B cell (primary cell): ENCODE measurements around the gene SMC2. TPM values are rescaled to one million over a fixed set of nuclear protein-coding genes. Genes with fewer than 3 reads are reported as not detected.

ENCODE experiments used
- ATAC-seq: fragments of 200-7000 bp; cut with Tn5 transposase; one replicate; pipeline ENCODE4 v1.10.0; 2021; ENCODE audit warnings: low read depth, mild to moderate bottlenecking, moderate number of reproducible peaks, moderate library complexity
- CTCF ChIA-PET: fragments of 350-600 bp; sonication (Branson Sonifier 250); formaldehyde crosslinking; loops from one replicate; lab custom pipeline; 2021; ENCODE audit warnings: antibody characterized with exemption, inconsistent platforms; lab: Charles Lee
- POLR2A ChIA-PET: fragments of 350-600 bp; sonication (Branson Sonifier 250); formaldehyde crosslinking; loops from one replicate; lab custom pipeline; 2021; ENCODE audit warnings: antibody characterized with exemption; lab: Charles Lee
- DNase-seq: peaks from one replicate; pipeline ENCODE4 v3.0.0; 2013
- H2AFZ ChIP-seq: 2 replicates; pipeline ENCODE4 v1.6.1; 2012; ENCODE audit warnings: mild to moderate bottlenecking, low read depth, low read length; ENCODE audit not compliant: insufficient read depth, poor library complexity, severe bottlenecking
- H3K27ac ChIP-seq, 2 donors: 1 replicate in 1 of 2; 2 replicates in 1 of 2; pipeline ENCODE4 v1.5.1; 2012 to 2013; ENCODE audit warnings: low read length in 2 of 2, mild to moderate bottlenecking in 2 of 2, moderate library complexity in 1 of 2
- H3K27me3 ChIP-seq, 4 experiments: fragments of 200-600 bp in 1 of 4; sonication (generic) in 1 of 4; replicated peaks in 1 of 4; 1 replicate in 2 of 4; 2 replicates in 2 of 4; pipeline versions ENCODE4 v1.6.1 to v1.7.0; 2013 to 2016; ENCODE audit warnings: low read length in 3 of 4, mild to moderate bottlenecking in 2 of 4, mixed read lengths in 1 of 4, moderate library complexity in 1 of 4; ENCODE audit not compliant: insufficient read depth in 4 of 4, control insufficient read depth in 3 of 4; ENCODE audit errors: control extremely low read depth in 1 of 4
- H3K36me3 ChIP-seq, 2 experiments: replicated peaks in 1 of 2; 1 replicate in 1 of 2; 2 replicates in 1 of 2; pipeline versions ENCODE4 v1.6.1 to v1.7.1; 2013; ENCODE audit warnings: low read length in 1 of 2; ENCODE audit not compliant: insufficient read depth in 2 of 2, control insufficient read depth in 1 of 2; ENCODE audit errors: control extremely low read depth in 1 of 2, extremely low read depth in 1 of 2
- H3K4me1 ChIP-seq, 2 donors: fragments of 200-600 bp in 1 of 2; sonication (generic) in 1 of 2; 1 replicate in 1 of 2; 2 replicates in 1 of 2; pipeline versions ENCODE4 v1.5.1 to v1.6.1; 2013 to 2017; ENCODE audit warnings: low read length in 2 of 2; ENCODE audit not compliant: control insufficient read depth in 2 of 2, insufficient read depth in 2 of 2
- H3K4me2 ChIP-seq: replicated peaks from 2 replicates; pipeline ENCODE3; 2012; ENCODE audit warnings: mild to moderate bottlenecking, low read depth, low read length; ENCODE audit not compliant: poor library complexity, severe bottlenecking
- H3K4me3 ChIP-seq, 5 experiments: fragments of 200-600 bp in 1 of 5; sonication (generic) in 1 of 5; 1 replicate in 3 of 5; 2 replicates in 2 of 5; pipeline versions ENCODE4 v1.5.1 to v1.7.0; 2011 to 2016; ENCODE audit warnings: low read length in 4 of 5, mild to moderate bottlenecking in 4 of 5, low read depth in 2 of 5, control low read depth in 1 of 5, moderate library complexity in 1 of 5; ENCODE audit not compliant: insufficient read depth in 1 of 5; ENCODE audit errors: control extremely low read depth in 1 of 5, extremely low read depth in 1 of 5
- H3K79me2 ChIP-seq: fragments of 200-600 bp; sonication (generic); one replicate; pipeline ENCODE4 v1.6.0; 2016; ENCODE audit warnings: low read length; ENCODE audit not compliant: control insufficient read depth, insufficient read depth
- H3K9ac ChIP-seq: fragments of 200-600 bp; sonication (generic); 2 replicates; pipeline ENCODE4 v1.6.1; 2017; ENCODE audit warnings: mild to moderate bottlenecking, low read length, moderate library complexity
- H3K9me3 ChIP-seq, 3 donors: one replicate each; pipeline versions ENCODE4 v1.6.1 to v1.7.1; 2013; ENCODE audit warnings: low read length in 2 of 3; ENCODE audit not compliant: control insufficient read depth in 2 of 3, insufficient read depth in 1 of 3; ENCODE audit errors: control extremely low read depth in 1 of 3
- H4K20me1 ChIP-seq: 2 replicates; pipeline ENCODE4 v1.6.0; 2012; ENCODE audit warnings: mild to moderate bottlenecking, low read length; ENCODE audit not compliant: insufficient read depth, control insufficient read depth, poor library complexity, severe bottlenecking
- H3K27ac Mint-ChIP-seq: one replicate; pipeline ENCODE4 v1.8.0; 2021; ENCODE audit warnings: mixed read lengths
- H3K27me3 Mint-ChIP-seq: one replicate; pipeline ENCODE4 v1.8.0; 2021; ENCODE audit warnings: mixed read lengths
- H3K4me1 Mint-ChIP-seq: one replicate; pipeline ENCODE4 v1.8.0; 2021; ENCODE audit warnings: mixed read lengths
- H3K4me3 Mint-ChIP-seq: one replicate; pipeline ENCODE4 v1.8.0; 2021; ENCODE audit warnings: mixed read lengths
- H3K9me3 Mint-ChIP-seq: one replicate; pipeline ENCODE4 v1.8.0; 2022; ENCODE audit warnings: mixed read lengths; ENCODE audit not compliant: insufficient read depth
- CTCF ChIP-seq: fragments of 200-600 bp; IDR thresholded peaks from one replicate; pipeline ENCODE4 v1.8.0; 2022; ENCODE audit warnings: antibody characterized with exemption, mild to moderate bottlenecking
- EZH2 ChIP-seq: IDR thresholded peaks from 2 replicates; pipeline ENCODE4 v1.6.1; 2012; ENCODE audit warnings: borderline replicate concordance, low read depth, mild to moderate bottlenecking, moderate library complexity, low read length; ENCODE audit not compliant: insufficient read depth, poor library complexity, severe bottlenecking
- WGBS: methylation state at CpG from one replicate; pipeline ENCODE4 v1.1.5; 2013; ENCODE audit warnings: missing lambda C conversion rate; ENCODE audit not compliant: insufficient coverage; 5-methylcytosine and 5-hydroxymethylcytosine counted together
- intact Hi-C: fragments of 100-400 bp; cut with micrococcal nuclease; formaldehyde crosslinking; loops from one replicate; pipeline ENCODE4 v1.10.0; 2022
- polyA plus RNA-seq: library from polyadenylated mRNA; depleted of rRNA; stranded (reverse); fragments of >200 nt; gene quantifications from 2 replicates; pipeline ENCODE4 v1.2.3, GENCODE V29; 2012
- total RNA-seq, 2 donors: library from RNA; stranded (reverse); fragments of 120-200 nt in 1 of 2; gene quantifications; 1 replicate in 1 of 2; 2 replicates in 1 of 2; pipeline versions ENCODE4 v1.2.3 to v1.2.4, GENCODE V29; 2013 to 2022

The SMC2 gene
- total and polyA plus RNA-seq, 2 donors (not counting 1 experiment from before 2014, with no cell fraction given): 1.6 to 10.6 TPM

GRCh38 chr9:104087894-104088293 lies 6.2 kb upstream of the SMC2 start:
- no peak overlapping the region for H3K27ac Mint-ChIP-seq
- TF ChIP-seq CTCF (no peak), EZH2 (no peak)
- H3K27ac ChIP-seq: no peak overlapping the region
- H3K4me1 Mint-ChIP-seq: peaks cover 10% of the 10 kb centered on the region
- H3K9ac ChIP-seq: no peak overlapping the region
- H3K36me3 ChIP-seq: no peaks in the 10 kb centered on the region
- WGBS: 80% methylated on average over 1 of the region's 3 CpGs
- H4K20me1 ChIP-seq: no peaks in the 10 kb centered on the region
- DNase-seq: no peak
- peaks cover 24% of the 10 kb centered on the region for H3K27me3 Mint-ChIP-seq
- ChIA-PET CTCF (no interaction called here), POLR2A (no interaction called here)
- no peak overlapping the region for H3K4me3 ChIP-seq
- H3K79me2 ChIP-seq: no peaks in the 10 kb centered on the region
- H3K9me3 ChIP-seq: no peaks in the 10 kb centered on the region
- H3K4me3 Mint-ChIP-seq: no peak overlapping the region
- peaks cover 0 to 4% (median 2%) of the 10 kb centered on the region in 4 experiments for H3K27me3 ChIP-seq
- H2AFZ ChIP-seq: no peak overlapping the region
- no peak for ATAC-seq
- intact Hi-C loops: no loop called here
- peaks cover 4% of the 10 kb centered on the region in 2 donors for H3K4me1 ChIP-seq
- H3K9me3 Mint-ChIP-seq: no peaks in the 10 kb centered on the region
- H3K4me2 ChIP-seq: no peak overlapping the region

GRCh38 chr9:104088416-104088815 lies 5.7 kb upstream of the SMC2 start:
- TF ChIP-seq EZH2 (no peak), CTCF (no peak)
- ChIA-PET POLR2A (no interaction called here), CTCF (no interaction called here)
- intact Hi-C loops: no loop called here
- H4K20me1 ChIP-seq: no peaks in the 10 kb centered on the region
- Mint-ChIP-seq H3K27ac (no peak overlapping the region), H3K4me1 (peaks cover 13% of the 10 kb centered on the region), H3K9me3 (no peaks in the 10 kb centered on the region), H3K27me3 (peaks cover 24% of the 10 kb centered on the region), H3K4me3 (no peak overlapping the region)
- 71% methylated on average over 1 of the region's 2 CpGs for WGBS
- DNase-seq: no peak
- H3K27ac ChIP-seq: no peak overlapping the region
- H3K4me2 ChIP-seq: no peak overlapping the region
- peaks cover 0 to 4% (median 2%) of the 10 kb centered on the region in 4 experiments for H3K27me3 ChIP-seq
- no peak overlapping the region for H2AFZ ChIP-seq
- H3K9me3 ChIP-seq: no peaks in the 10 kb centered on the region
- H3K36me3 ChIP-seq: no peaks in the 10 kb centered on the region
- H3K79me2 ChIP-seq: no peaks in the 10 kb centered on the region
- H3K9ac ChIP-seq: no peak overlapping the region
- no peak for ATAC-seq
- H3K4me3 ChIP-seq: no peak overlapping the region
- H3K4me1 ChIP-seq: peaks cover 8 to 9% of the 10 kb centered on the region in 2 donors
